GM12801 (cell line): ENCODE data around the gene SERPINA4.
A peak's percentile ranks its signal among the peaks of the same experiment; 100 is the strongest.

ENCODE experiments used
- TF ChIP-seq, protein P1 (sequence below): IDR thresholded peaks from one replicate; pipeline ENCODE4 v1.5.1; 2011; ENCODE audit warnings: control low read depth; ENCODE audit not compliant: insufficient read length; ENCODE audit errors: extremely low read depth

SERPINA4 gene

DNA sequence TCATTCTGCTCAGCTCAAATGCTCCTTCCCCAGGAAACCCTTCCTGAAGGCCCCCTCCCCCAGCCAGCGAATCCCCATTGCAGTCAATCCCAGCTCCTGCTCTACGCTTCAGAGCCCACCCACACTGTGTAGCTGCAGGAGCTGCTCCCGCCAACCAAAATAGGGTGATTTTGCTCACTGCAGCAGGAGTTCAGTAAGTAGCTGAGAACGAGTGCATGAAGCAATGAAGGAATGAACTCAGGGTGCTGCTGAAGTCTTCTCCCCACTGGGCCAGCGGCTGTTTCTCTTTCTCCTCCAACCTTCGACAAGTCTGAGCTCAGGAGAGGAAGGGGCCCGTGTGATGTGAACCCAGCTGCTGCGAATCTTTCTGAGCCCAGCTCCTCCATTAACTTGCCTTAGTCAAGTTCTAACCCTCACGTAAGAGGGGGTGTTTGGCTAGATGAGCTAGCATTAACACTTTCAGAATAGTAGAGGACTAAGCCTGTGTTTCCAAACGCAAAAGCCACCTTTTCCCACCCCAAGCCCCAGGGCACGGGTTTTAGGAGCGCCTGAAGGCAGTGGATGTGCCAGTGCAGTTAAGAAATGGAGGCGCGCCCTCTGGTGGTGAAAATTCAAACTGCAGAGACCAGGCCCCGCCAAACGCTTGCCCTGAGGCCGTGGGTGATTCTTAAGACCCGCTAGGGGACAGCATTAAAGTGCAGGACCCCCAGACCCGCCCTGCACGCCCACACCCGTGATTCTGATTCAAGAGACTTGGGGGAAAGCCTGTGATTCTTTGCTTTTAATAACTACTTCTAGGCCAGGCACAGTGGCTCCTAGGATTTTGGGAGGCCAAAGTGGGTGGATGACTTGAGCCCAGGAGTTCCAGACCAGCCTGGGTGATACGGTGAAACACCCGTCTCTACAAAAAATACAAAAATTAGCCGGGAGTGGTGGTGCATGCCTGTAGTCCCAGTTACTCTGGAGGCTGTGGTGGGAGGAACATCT lies 11.9 kb upstream of the SERPINA4 start:
- TF ChIP-seq, protein P1, sequence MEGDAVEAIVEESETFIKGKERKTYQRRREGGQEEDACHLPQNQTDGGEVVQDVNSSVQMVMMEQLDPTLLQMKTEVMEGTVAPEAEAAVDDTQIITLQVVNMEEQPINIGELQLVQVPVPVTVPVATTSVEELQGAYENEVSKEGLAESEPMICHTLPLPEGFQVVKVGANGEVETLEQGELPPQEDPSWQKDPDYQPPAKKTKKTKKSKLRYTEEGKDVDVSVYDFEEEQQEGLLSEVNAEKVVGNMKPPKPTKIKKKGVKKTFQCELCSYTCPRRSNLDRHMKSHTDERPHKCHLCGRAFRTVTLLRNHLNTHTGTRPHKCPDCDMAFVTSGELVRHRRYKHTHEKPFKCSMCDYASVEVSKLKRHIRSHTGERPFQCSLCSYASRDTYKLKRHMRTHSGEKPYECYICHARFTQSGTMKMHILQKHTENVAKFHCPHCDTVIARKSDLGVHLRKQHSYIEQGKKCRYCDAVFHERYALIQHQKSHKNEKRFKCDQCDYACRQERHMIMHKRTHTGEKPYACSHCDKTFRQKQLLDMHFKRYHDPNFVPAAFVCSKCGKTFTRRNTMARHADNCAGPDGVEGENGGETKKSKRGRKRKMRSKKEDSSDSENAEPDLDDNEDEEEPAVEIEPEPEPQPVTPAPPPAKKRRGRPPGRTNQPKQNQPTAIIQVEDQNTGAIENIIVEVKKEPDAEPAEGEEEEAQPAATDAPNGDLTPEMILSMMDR = peak; percentile 36

- TF ChIP-seq, protein P1 = no peak
Observed at GRCh38 chr14:94550041-94550440, 11.2 kb upstream of the SERPINA4 start.

DNA sequence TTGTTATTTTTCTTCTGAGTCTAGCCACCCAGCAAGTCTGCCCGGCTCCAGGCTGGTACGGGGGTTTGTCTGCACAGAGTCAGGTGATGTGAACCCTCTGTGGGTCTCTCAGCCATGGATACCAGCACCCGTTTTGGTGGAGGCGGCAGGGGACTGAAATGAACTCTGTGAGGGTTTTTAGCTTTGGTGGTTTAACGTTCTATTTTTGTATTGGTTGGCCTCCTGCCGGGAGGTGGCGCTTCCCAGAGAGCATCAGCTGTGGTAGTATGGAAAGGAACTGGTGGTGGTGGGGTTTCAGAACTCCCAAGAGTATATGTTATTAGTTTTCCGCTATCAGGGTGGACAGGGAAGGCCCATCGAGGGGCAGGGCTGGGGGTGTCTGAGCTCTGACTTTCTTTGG lies 5.3 kb upstream of the SERPINA4 start:
- TF ChIP-seq, protein P1 = no peak

GRCh38 chr14:94557327-94557726 lies 3.9 kb upstream of the SERPINA4 start:
- TF ChIP-seq, protein P1 = no peak

DNA sequence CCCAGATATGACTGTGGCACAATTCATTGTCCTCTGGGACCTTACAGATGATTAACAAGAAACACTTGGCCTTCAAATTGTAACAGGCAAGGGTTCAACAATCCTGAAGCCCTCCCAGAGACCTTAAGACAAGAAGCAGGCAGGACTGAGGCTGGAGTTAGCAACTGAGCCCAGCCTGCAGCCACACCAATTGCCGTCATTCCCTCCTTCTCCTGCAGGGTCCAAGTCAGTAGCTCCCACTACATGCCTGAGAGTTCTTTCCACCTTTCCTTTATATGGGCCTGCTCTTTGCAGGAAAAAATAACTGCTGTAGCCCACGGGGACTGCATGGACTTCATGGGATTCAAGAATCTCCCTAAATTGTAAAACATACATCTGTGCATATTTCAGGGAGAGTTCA lies 2.4 kb upstream of the SERPINA4 start:
- TF ChIP-seq, protein P1 = no peak

DNA sequence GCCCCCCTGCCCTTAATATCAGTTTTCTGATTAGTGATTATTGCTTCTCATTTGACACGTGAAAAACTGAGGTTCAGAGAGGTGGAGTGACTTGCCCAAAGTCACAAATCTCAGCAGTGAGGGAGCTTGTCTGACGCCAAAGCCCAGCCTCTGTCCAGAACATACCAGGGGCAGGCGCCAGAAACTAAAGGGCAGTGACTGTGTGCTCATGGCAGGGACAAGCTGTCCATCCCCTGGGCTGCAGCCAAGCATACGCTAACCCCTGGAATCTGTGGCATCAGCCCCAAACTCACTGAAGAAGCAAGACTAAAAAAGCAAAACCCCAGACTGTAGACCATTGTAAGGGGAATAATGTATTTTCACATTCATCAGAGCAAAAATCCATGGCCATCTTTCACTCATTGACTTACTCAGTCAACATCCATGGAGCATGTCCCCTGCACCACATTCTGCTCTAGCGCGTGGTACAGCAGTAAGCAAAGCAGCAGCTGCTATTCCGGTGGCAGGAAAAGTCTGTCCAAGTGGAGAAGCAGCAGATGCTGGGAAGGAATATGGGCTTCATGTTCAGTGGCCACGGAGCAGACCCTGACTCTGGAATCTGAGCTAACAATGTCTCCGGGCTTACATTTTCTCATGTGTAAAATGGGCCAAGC lies 1.5 kb upstream of the SERPINA4 start:
- TF ChIP-seq, protein P1 = no peak

GRCh38 chr14:94560291-94560665 lies 964 bp upstream of the SERPINA4 start:
- TF ChIP-seq, protein P1 = no peak
